Measurements from ENCODE around the gene ZNF414.
"Not testable (repeated sequence)": the region's sequence is repeated elsewhere in the genome, so short reads cannot be mapped to it uniquely, and the experiment has no call there.

ZNF414 gene

DNA sequence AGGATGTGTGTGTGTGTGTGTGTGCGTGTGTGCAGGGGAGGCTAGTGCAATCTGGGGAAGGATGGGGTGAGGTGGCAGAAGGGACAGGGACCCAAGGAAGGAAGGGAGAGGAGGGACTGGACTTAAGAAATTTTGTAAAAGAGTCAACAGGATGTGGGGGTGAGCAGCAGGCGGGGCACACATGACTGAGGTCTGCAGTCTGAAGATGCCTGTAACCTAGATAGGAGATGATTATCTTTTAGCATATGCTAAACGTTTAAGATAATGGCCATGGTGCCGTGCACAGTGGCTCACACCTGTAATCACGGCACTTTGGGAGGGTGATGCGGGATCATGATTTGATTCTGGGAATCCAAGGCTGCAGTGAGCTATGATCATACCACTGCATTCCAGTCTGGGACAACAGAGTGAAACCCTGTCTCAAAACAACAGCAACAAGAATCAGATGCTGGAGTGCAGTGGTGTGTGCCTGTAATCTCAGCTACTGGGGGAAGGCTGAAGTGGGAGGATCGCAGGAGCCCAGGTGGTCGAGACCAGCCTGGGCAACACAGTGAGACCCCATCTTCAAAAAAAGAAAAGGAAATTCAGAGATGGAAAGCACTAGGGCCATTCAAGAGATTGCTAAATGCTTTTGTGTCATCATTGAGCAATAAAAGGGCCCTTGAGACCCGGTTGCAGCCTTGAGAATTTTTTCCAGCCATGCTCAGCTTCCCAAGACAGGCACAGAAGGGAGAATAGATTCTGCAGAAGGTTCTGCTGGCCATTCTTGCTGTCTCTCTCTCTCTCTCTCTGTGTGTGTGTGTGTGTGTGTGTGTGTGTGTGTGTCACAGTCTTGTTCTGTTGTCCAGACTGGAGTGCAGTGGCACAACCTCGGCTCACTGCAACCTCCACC lies 3.8 kb upstream of the ZNF414 start:
- DNase-seq, result no peak

GRCh38 chr19:8515317-8515716 lies 1.4 kb upstream of the ZNF414 start:
- no peak for DNase-seq

- not testable (repeated sequence) for DNase-seq
Observed at GRCh38 chr19:8514505-8515009, 590 bp upstream of the ZNF414 start.

DNA sequence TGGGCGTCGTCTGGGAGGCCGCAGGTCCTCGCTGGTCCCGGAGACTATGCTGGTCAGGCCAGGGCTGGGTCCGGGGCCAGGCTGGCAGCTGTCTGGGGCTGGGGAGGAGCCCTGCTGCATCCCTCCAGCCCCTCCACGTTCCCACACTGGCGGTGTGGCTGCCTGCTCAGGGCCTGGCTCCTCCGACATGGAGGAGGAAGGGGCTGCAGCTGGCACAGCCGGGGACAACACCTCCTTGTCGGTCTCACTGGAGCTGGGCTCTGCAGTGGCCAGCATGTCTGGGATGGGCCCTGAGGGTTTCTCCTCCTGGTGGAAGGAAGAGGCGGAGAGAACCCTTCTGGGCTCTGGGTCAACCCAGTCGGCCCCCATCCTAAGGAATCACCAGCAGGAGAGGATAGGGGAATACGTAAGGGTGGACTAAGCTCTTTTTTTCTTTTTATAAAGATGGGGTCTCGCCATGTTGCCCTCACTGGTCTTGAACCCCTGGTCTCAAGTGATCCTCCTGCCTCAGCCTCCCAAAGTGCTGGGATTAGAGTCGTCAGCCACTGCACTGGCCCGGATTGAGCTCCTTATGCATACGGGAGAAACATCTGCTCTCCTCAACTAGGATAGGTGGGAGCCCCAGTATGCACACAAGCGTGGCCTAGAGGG lies 806 bp downstream of the ZNF414 start:
- DNase-seq, result no peak

DNA sequence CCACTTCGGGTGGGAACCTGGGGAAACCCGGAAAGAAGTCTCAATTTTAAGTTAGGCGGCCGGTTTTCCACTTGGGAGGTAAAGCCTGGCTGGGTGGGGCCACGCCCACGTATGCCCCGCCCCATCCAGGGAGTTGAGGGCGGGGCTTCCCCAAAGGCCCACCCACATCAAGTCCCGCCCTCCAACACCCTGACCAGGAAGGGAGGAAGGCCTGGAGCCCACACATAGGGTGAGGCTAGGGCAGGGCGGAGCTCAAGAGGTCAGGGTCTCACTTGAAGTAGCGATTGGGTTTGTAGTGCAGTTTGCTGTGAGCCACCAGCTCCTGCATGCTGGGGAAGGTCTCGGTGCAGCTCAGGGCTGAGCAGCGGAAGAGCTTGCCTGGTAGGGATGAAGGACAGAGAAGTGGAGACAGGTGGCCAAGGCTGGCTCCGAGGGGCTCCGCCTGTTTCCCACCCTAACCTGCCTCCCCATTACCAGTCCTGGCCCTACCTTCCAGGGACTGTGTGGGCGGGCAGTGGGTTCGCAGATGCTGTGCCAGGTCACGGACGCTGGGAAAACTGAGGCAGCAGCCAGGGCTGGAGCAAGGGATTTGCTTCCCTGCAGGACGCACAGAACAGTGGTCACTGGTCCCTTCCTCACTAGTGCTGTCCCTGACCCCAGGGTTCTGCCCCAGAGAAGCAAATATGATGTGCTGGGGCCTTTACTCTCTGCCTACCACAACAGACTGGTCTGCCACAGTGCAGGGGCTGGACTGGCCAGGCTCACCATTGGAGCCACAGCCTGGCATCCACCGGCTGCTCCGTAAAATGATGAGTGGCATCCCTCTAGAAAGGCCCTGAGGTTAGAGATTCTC lies 1.6 kb downstream of the ZNF414 start:
- no peak for DNase-seq

GRCh38 chr19:8511573-8512101 lies 2.3 kb downstream of the ZNF414 start:
- DNase-seq, result no peak

GRCh38 chr19:8510589-8511115 lies 3.3 kb downstream of the ZNF414 start:
- no peak for DNase-seq

DNA sequence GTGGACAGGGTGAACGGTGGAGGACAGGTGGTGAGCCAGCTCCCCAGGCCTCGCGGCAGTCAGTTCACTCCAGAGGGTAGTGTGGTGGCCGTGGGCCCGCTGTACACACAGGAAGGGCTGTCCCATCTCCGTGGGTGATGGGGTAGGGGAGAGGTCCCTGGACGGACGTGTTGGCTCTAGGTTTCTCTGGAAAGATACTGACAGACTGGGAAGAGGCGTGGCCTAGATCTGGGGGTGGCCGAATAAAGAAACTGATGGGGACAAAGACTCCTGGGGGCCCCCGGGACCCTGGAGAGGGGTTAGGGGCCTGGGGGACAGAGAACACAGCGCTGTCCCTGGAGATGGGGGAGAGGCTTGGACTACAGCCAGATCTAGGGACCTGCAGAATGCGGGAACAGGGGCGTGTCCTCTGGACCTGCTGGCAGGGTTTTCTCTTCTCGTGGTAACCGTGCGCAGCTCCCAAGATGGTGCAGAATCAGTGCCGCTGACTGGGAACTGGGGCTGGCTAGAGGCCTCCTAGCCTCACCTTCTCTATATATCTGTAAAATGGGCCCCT lies 7.5 kb downstream of the ZNF414 start:
- no peak for DNase-seq

GRCh38 chr19:8505680-8506401 lies 8.1 kb downstream of the ZNF414 start:
- no peak for DNase-seq

DNA sequence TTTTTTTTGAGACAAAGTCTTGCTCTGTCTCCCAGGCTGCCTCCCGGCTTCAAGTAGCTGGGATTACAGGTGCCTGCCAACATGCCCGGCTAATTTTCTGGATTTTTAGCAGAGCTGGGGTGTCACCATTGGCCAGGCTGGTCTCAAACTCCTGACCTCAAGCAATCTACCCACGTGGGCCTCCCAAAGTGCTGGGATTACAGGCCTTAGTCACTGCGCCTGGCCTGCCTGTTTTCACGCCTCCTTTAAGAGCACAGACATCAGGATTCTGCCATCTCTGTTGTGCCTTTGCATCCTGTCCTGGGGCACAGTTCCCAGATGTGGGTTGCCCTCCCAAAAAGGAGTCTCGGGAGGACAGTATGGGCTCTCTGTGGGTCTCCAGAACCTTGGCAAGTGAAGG lies 9.0 kb downstream of the ZNF414 start:
- DNase-seq, result no peak

- no peak for DNase-seq
Observed at GRCh38 chr19:8504171-8504570, 9.8 kb downstream of the ZNF414 start.

- DNase-seq, result no peak
Observed at GRCh38 chr19:8503510-8503909, 10.5 kb downstream of the ZNF414 start.

GRCh38 chr19:8501981-8502380 lies 12.0 kb downstream of the ZNF414 start:
- no peak for DNase-seq

GRCh38 chr19:8501516-8501915 lies 12.5 kb downstream of the ZNF414 start:
- no peak for DNase-seq

DNA sequence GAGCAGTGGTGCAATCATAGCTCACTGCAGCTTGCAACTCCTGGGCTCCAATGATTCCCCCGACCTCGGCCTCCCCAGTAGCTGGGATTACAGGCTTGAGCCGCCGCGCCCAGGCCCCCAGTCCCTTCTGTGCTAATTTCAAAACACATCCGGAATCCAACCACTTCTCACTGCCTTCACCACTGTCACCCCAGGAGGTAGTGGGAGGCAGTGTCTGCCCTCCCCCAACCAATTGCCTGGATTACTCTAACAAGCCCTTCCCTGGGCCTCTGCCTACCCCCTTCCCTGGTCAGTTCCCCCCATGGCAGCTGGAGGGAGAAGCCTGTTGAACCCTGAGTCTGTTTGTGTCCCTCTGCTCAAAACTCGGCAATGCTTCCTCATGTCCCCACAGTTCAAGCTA lies 13.8 kb downstream of the ZNF414 start:
- DNase-seq, result no peak

GRCh38 chr19:8499048-8499833 lies 14.7 kb downstream of the ZNF414 start:
- no peak for DNase-seq

- DNase-seq, result no peak
Observed at GRCh38 chr19:8498295-8498694, 15.7 kb downstream of the ZNF414 start.

DNA sequence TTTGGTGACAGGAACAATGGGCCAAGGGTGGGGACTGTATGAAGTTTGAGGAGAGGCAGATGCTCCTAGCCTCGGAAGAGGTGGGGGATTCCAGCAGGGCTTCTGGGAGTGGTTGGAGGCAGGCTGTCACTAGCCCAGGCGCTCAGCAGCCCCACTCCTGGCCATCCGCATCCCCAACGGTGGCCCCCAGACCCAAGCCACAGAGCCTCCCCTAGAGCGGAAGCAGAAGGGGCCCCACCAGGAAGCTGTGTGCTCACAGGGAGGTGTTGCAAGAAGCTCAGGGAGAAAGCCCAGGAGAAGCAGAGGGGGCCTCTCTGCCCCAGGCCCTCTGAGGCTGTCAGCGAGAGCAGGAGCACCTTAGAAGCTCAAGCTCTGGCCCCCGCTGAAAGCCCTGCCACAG lies 19.8 kb downstream of the ZNF414 start:
- no peak for DNase-seq

- DNase-seq, result no peak
Observed at GRCh38 chr19:8491574-8491973, 22.4 kb downstream of the ZNF414 start.

DNA sequence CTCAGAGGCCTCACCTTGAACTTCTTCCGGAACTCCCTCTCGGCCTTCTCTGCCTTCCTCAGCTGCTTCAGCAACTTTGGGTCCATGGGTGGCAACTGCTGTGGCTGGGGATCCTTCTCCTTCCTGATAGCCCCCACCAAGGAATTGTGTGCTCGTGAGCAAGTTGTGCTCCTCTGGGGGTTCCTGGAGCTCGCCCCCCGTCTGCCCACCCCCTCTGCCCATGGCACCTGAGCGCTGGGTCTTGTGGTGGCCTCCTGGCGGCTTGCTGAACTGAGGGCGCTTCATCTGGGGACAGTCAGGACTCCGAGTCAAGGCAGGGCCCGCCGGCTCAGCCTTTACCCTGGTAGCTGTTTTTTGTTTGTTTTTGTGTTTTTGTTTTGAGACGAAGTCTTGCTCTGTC lies 23.1 kb downstream of the ZNF414 start:
- DNase-seq, result no peak

GRCh38 chr19:8490395-8490760 lies 23.6 kb downstream of the ZNF414 start:
- no peak for DNase-seq

Data from NCI-H510A (cell line).